Spinal cord (tissue), 10 donors: ENCODE measurements around the gene ADI1. TPM values are rescaled to one million over a fixed set of nuclear protein-coding genes. Genes with fewer than 3 reads are reported as not detected.

Experiments used
- DNase-seq, 6 donors: peaks; one replicate each; pipeline versions ENCODE4 v3.0.0 to v3.0.0-alpha.2; 2013 to 2015; ENCODE audit warnings: low spot score in 6 of 6, low read depth in 4 of 6
- H3K27ac ChIP-seq: one replicate; pipeline ENCODE4 v1.5.1; 2013; ENCODE audit warnings: low read depth, low read length, control low read depth
- H3K27me3 ChIP-seq: one replicate; pipeline ENCODE4 v1.6.1; 2013; ENCODE audit warnings: low read length; ENCODE audit not compliant: control insufficient read depth, insufficient read depth
- H3K36me3 ChIP-seq: one replicate; pipeline ENCODE4 v1.6.1; 2013; ENCODE audit warnings: low read length; ENCODE audit not compliant: control insufficient read depth, insufficient read depth
- H3K4me1 ChIP-seq: one replicate; pipeline ENCODE4 v1.6.1; 2013; ENCODE audit warnings: low read length; ENCODE audit not compliant: control insufficient read depth, insufficient read depth
- H3K4me3 ChIP-seq: one replicate; pipeline ENCODE4 v1.5.1; 2013; ENCODE audit warnings: low read depth, low read length, control low read depth
- H3K9me3 ChIP-seq: one replicate; pipeline ENCODE4 v1.6.1; 2013; ENCODE audit warnings: low read length; ENCODE audit not compliant: control insufficient read depth, insufficient read depth
- WGBS: methylation state at CpG from one replicate; pipeline ENCODE4 v1.1.5; 2013; ENCODE audit warnings: missing lambda C conversion rate; ENCODE audit not compliant: insufficient coverage; 5-methylcytosine and 5-hydroxymethylcytosine counted together
- long read RNA-seq, 4 donors: transcript quantifications; one replicate each; lab custom pipeline, GENCODE V29; 2026
- polyA plus RNA-seq, 2 donors: library from polyadenylated mRNA; unstranded; fragments of 120-200 nt; gene quantifications; one replicate each; pipeline ENCODE4 v1.2.1, GENCODE V29; 2013; ENCODE audit not compliant: insufficient read length in 2 of 2
- total RNA-seq, 2 donors: library from RNA; depleted of rRNA in 1 of 2; stranded (reverse); fragments of 120-200 nt in 1 of 2; fragments of >200 nt in 1 of 2; gene quantifications; one replicate each; pipeline versions ENCODE4 v1.2.3 to v1.2.4, GENCODE V29; 2013 to 2014
- donor health status: healthy.

Gene ADI1
- total RNA-seq (10 to 100 TPM; 28.8 to 84.4 TPM), polyA plus RNA-seq (10 to 100 TPM; 35.9 to 50.3 TPM)
- long read RNA-seq, donor 1, transcript ADI1-201 (4 exons, 2,391 nt) = major isoform, 45 of 47 reads
- long read RNA-seq, donor 1, partial matches to known transcripts = 0 of 47 reads
- long read RNA-seq, donor 1, other reads (novel, unspliced or antisense) = 0 of 47 reads
- long read RNA-seq, donor 2, transcript ADI1-201 (4 exons, 2,391 nt) = major isoform, 12 of 12 reads
- long read RNA-seq, donor 2, partial matches to known transcripts = 0 of 12 reads
- long read RNA-seq, donor 2, other reads (novel, unspliced or antisense) = 0 of 12 reads
- long read RNA-seq, donor 3, transcript ADI1-201 (4 exons, 2,391 nt) = major isoform, 16 of 16 reads
- long read RNA-seq, donor 3, partial matches to known transcripts = 0 of 16 reads
- long read RNA-seq, donor 3, other reads (novel, unspliced or antisense) = 0 of 16 reads
- long read RNA-seq, donor 4, transcript ADI1-201 (4 exons, 2,391 nt) = major isoform, 38 of 44 reads
- long read RNA-seq, donor 4, partial matches to known transcripts = 5 of 44 reads
- long read RNA-seq, donor 4, other reads (novel, unspliced or antisense) = 0 of 44 reads

DNA sequence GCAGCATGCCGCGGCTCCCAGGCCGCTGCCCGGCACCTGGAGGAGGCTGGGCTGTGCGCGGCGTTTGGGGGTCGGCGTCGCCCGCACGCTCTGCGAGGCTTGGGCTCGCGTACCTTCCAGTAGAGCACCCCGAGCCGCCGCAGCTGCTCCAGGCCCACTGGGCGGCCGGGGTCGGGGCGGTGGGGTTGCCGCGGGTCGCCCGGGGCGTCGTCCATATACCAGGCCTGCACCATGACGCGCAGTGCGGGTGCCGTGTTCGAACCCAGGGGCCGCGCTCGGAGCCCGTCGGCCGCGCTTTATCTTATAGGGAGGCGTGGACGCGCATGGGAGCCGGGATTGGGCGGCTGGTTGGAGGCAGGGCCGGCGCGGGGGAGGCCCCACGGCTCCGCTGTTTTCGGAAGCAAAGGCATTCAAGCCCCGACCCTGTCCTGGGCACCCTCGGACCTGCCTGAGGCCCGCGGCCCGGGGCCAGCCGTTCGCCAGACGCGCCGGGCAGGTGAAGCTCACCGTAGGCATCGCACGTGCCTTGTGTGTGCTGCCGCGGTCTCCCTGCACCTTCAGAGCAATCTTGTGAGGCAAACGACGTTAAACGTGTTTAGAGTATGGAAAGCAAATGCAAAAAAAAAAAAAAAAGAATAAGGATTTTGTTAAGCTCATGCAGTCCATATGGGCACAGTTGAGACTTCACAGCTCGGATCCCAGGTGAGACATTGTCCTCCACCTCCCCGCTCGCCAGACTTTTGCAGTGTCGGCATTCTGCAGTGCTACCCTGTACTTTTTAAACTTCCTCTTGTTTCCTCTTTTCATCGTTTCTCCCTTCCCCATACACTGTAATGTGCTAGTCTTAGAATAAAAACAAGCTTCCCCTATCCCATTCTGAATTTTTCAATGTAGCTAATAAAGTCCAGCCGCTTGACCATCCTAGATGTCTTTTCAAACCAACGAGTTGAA lies at the start of gene ADI1:
Gene ADI1, minus strand, starts transcription at position 277 of the 951 bp plus-strand sequence. Its CDS starts 44 bp downstream, at position 233.
- Histone ChIP-seq H3K36me3 (peaks cover 3% of the 10 kb centered on the region), H3K9me3 (no peaks in the 10 kb centered on the region), H3K27me3 (no peaks in the 10 kb centered on the region), H3K4me3 (peak within 1 kb of the TSS; percentile 81), H3K4me1 (peaks cover 11% of the 10 kb centered on the region), H3K27ac (peak within 1 kb of the TSS; percentile 98)
- WGBS = 5% methylated on average over 76 of the region's 76 CpGs
- DNase-seq = peak in 5 of 6 donors; percentile 40 to 92 (median 64)

DNA sequence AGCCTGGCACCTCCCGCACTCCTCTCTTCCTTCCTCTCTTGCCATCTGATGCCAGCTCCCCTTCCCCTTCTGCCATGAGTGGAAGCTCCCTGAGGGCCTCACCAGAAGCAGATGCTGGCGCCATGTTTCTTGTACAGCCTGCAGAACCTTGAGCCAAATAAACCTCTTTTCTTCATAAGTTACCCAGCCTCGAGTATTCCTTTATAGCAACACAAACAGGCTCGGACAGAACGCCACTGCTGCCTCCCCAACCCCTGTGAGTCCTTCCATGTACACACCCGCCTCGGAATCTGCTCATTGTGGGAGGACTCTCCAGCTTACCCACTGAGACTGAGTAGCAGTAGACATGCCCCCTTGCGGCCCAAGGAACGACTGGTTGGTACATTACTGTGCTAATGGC lies 47.5 kb upstream of the ADI1 start:
- H3K27me3 ChIP-seq = no peaks in the 10 kb centered on the region
- peaks cover 2% of the 10 kb centered on the region for H3K36me3 ChIP-seq
- WGBS = 89% methylated on average over 7 of the region's 9 CpGs
- DNase-seq = no peak
- H3K4me3 ChIP-seq = no peak overlapping the region
- no peak overlapping the region for H3K27ac ChIP-seq
- no peaks in the 10 kb centered on the region for H3K4me1 ChIP-seq
- no peaks in the 10 kb centered on the region for H3K9me3 ChIP-seq

- DNase-seq = no peak
- H3K4me3 ChIP-seq = no peak overlapping the region
- no peaks in the 10 kb centered on the region for H3K4me1 ChIP-seq
- no peaks in the 10 kb centered on the region for H3K9me3 ChIP-seq
- H3K27me3 ChIP-seq = no peaks in the 10 kb centered on the region
- H3K36me3 ChIP-seq = peaks cover 12% of the 10 kb centered on the region
- no peak overlapping the region for H3K27ac ChIP-seq
- 43% methylated on average over 2 of the region's 6 CpGs for WGBS
Measured at GRCh38 chr2:3565117-3565516, 45.8 kb upstream of the ADI1 start.

GRCh38 chr2:3563521-3563976 lies 44.2 kb upstream of the ADI1 start:
- H3K36me3 ChIP-seq = peaks cover 13% of the 10 kb centered on the region
- H3K4me3 ChIP-seq = no peak overlapping the region
- H3K9me3 ChIP-seq = no peaks in the 10 kb centered on the region
- H3K27ac ChIP-seq = no peak overlapping the region
- no peaks in the 10 kb centered on the region for H3K27me3 ChIP-seq
- no peak for DNase-seq
- peaks cover 8% of the 10 kb centered on the region for H3K4me1 ChIP-seq
- 92% methylated on average over 5 of the region's 5 CpGs for WGBS

DNA sequence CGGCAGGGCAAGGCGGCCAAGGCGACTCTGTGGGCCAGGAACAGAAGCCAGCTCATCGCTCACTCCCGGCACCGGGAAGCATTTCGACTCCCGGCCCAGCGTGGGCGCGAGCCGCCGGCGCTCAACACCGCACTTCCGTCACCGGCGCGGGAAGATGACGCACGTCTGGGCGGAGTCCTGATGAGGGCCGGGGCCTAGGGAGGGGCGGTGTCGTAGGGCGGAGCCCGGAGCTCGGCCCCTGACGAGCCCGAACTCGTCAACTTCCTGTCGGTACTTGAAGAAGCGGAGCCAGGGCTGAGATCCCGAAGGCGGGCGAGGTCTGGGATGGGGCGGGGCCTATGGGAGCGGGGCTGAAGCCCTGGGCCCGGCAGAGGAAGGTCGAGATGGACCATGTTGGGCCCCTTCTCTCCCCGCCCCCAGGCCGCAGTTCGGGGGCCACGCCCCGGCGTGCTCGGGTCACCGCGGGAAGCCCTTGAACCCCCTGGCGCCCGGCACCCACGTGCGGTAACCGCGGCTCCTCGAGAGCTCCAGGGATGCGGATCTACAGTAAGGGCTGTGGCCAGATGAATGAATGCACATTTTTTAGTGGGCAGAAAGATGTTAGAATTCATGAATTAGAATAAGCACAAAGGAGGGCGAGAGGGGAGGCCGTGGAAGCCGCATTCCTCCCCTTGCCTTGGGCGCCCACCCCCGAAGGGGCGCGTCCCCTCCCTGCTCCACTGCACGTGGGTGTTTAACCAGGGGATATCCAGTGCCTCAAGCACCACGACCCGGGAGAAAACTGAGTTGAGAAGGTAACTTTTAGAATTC lies 39.1 kb upstream of the ADI1 start, which contains the start of gene RNASEH1:
Gene RNASEH1, minus strand, starts transcription at position 129 of the 810 bp plus-strand sequence. Its CDS starts 73 bp downstream, at position 56.
- peak within 1 kb of the TSS; percentile 88 for H3K27ac ChIP-seq
- no peaks in the 10 kb centered on the region for H3K9me3 ChIP-seq
- H3K4me1 ChIP-seq = peaks cover 8% of the 10 kb centered on the region
- 0% methylated on average over 62 of the region's 67 CpGs for WGBS
- peaks cover 37% of the 10 kb centered on the region for H3K36me3 ChIP-seq
- peak within 1 kb of the TSS; percentile 80 for H3K4me3 ChIP-seq
- DNase-seq = peak; percentile 95 to 99 (median 98)
- no peaks in the 10 kb centered on the region for H3K27me3 ChIP-seq

DNA sequence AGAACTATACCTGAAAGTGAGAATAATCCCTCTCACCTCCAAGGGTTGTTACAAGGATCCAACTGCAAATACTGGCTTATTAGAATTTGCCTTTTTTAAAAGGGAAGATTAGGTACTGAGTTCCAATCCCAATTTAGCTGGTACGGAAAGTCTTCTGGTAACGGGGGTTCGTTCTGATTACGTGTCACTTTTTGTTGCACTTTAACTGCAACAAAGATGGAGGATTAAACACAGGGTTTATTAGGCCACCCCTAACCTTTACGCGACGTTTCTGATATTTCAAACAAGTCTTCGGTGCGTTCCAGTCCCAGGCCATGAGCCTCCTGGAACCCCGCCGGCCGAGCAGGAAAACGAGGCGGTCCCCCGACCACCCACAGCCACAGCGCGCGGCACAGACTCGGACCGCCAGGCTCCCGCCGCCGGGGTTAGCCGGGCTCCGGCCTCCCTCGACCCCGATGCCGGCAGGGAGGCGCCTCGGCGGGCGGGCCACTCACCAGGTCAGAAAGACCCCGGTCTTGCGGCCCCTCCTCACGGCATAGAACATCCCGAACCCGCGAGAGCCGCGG lies 38.4 kb upstream of the ADI1 start:
- peaks cover 8% of the 10 kb centered on the region for H3K4me1 ChIP-seq
- peak overlapping the region; percentile 80 for H3K4me3 ChIP-seq
- WGBS = 0% methylated on average over 40 of the region's 40 CpGs
- no peaks in the 10 kb centered on the region for H3K27me3 ChIP-seq
- no peak for DNase-seq
- H3K36me3 ChIP-seq = peaks cover 41% of the 10 kb centered on the region
- H3K9me3 ChIP-seq = no peaks in the 10 kb centered on the region
- H3K27ac ChIP-seq = peak overlapping the region; percentile 88

DNA sequence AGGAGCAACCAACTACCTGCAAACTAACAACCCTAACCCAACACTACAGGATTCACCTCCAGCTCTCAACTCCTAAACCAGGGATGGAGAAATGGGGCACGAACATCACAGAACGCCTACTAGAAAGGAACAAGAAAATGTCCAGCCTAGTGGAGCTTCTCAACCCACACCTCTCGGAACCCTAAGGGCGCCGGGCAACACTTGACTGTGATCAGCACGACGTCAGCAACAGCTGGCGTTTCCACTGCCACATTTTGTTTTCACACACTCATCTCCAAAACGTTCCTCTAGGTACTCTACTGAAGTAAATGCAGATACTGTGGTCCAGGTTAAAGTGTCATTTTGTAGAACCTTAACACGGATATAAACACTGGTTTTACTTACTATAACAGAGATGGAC lies 34.6 kb upstream of the ADI1 start:
- WGBS = 90% methylated on average over 5 of the region's 10 CpGs
- Histone ChIP-seq H3K27me3 (no peaks in the 10 kb centered on the region), H3K27ac (no peak overlapping the region), H3K4me3 (no peak overlapping the region), H3K4me1 (peaks cover 4% of the 10 kb centered on the region), H3K9me3 (no peaks in the 10 kb centered on the region), H3K36me3 (peaks cover 60% of the 10 kb centered on the region)
- no peak for DNase-seq

DNA sequence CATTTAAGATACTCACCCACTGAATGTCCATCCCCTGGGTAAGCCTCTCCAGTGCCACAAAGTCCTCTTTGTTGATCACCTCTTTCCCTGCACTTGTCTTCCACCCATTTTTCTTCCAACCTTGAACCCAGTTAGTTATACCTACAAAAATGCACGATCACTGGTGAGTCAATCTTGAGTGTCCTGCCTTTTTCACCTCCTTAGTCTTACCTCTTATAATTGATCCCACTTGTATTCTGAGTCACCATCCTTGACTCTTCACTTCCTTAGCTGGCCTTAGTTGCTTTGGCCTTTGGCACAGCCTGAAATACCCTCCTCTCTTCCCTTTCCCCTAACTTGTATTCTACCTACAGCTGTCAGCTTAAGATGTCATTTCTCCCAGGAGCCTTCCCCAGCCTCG lies 28.6 kb upstream of the ADI1 start:
- WGBS = 96% methylated on average over 2 of the region's 2 CpGs
- Histone ChIP-seq H3K27ac (no peak overlapping the region), H3K4me3 (no peak overlapping the region), H3K4me1 (no peaks in the 10 kb centered on the region), H3K36me3 (peaks cover 75% of the 10 kb centered on the region), H3K27me3 (no peaks in the 10 kb centered on the region), H3K9me3 (no peaks in the 10 kb centered on the region)
- DNase-seq = no peak
